B cell (primary cell): Measurements from ENCODE around the gene MRPL52.

Experiments
- EZH2 ChIP-seq: IDR thresholded peaks from 2 replicates; pipeline ENCODE4 v1.6.1; 2012; ENCODE audit warnings: borderline replicate concordance, low read depth, mild to moderate bottlenecking, moderate library complexity, low read length; ENCODE audit not compliant: insufficient read depth, poor library complexity, severe bottlenecking
- TF ChIP-seq, protein P1 (sequence below): fragments of 200-600 bp; IDR thresholded peaks from one replicate; pipeline ENCODE4 v1.8.0; 2022; ENCODE audit warnings: antibody characterized with exemption, mild to moderate bottlenecking

DNA sequence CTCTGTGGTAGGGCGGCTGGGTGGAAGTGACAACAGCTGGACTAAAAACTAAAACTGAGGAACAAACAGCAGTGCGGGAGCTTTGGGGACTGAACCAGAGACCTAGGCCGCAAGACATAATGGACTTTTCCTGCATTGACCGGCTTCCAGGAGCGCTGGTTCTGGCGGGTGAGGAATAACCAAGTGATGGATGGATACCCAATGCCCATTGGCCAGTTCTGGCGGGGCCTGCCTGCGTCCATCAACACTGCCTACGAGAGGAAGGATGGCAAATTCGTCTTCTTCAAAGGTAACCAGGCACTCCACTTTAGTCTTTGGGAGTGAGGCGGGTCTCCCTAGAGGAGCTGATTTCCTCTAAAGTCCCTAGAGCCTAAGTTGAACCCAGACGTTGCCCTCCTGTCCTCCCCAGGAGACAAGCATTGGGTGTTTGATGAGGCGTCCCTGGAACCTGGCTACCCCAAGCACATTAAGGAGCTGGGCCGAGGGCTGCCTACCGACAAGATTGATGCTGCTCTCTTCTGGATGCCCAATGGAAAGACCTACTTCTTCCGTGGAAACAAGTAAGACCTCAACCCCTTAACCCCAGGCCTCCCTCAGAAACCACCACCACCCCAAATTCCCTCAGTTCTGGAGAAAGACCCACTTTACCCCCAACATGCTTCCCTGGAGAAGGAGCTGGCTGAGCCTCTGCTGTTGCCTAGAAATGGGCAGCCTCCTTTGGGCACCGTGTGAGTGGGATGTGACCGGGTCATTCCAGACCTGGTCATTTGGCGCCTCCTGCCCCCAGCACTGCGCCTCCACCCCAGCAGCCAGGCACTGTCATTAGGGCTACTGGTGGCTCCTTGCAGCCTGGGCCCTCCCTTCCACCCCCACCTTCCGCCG lies 14.8 kb downstream of the MRPL52 start:
- TF ChIP-seq, protein P1, sequence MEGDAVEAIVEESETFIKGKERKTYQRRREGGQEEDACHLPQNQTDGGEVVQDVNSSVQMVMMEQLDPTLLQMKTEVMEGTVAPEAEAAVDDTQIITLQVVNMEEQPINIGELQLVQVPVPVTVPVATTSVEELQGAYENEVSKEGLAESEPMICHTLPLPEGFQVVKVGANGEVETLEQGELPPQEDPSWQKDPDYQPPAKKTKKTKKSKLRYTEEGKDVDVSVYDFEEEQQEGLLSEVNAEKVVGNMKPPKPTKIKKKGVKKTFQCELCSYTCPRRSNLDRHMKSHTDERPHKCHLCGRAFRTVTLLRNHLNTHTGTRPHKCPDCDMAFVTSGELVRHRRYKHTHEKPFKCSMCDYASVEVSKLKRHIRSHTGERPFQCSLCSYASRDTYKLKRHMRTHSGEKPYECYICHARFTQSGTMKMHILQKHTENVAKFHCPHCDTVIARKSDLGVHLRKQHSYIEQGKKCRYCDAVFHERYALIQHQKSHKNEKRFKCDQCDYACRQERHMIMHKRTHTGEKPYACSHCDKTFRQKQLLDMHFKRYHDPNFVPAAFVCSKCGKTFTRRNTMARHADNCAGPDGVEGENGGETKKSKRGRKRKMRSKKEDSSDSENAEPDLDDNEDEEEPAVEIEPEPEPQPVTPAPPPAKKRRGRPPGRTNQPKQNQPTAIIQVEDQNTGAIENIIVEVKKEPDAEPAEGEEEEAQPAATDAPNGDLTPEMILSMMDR: no peak
- TF ChIP-seq EZH2: no peak
